Body of pancreas (tissue), 4 donors: ENCODE results near the gene OSTF1.

Experiments used
- POLR2A ChIP-seq, 3 donors: fragments of 450-650 bp; IDR thresholded peaks; one replicate each; pipeline ENCODE4 v1.6.1; 2016; ENCODE audit warnings: antibody characterized with exemption in 3 of 3, mild to moderate bottlenecking in 2 of 3
- TF ChIP-seq, protein P1 (sequence below), 7 experiments: fragments of 450-650 bp in 4 of 7; fragments of 200-600 bp in 3 of 7; sonication (generic) in 3 of 7; IDR thresholded peaks; one replicate each; pipeline ENCODE4 v1.5.1; 2016 to 2019; ENCODE audit warnings: antibody characterized with exemption in 7 of 7

DNA sequence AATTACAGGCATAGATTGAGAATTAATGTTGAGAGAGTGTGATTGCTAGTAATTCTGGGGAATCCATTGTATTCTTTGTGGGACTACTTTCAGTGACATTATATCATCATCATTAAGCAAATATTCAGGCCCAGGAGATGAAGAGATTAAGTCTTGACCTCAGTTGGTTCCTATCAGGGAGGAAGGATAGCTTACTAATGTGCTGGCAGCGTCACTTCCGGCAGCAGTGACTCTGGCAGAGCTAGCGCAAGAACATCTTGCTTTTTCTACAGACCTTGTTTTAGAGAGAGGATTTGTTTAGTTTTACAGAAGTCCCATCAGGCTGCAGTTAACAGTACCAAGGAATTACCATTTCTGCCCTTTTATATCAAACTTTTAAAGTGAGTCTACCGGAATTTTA is 20.3 kb downstream of the OSTF1 start:
- TF ChIP-seq, protein P1, sequence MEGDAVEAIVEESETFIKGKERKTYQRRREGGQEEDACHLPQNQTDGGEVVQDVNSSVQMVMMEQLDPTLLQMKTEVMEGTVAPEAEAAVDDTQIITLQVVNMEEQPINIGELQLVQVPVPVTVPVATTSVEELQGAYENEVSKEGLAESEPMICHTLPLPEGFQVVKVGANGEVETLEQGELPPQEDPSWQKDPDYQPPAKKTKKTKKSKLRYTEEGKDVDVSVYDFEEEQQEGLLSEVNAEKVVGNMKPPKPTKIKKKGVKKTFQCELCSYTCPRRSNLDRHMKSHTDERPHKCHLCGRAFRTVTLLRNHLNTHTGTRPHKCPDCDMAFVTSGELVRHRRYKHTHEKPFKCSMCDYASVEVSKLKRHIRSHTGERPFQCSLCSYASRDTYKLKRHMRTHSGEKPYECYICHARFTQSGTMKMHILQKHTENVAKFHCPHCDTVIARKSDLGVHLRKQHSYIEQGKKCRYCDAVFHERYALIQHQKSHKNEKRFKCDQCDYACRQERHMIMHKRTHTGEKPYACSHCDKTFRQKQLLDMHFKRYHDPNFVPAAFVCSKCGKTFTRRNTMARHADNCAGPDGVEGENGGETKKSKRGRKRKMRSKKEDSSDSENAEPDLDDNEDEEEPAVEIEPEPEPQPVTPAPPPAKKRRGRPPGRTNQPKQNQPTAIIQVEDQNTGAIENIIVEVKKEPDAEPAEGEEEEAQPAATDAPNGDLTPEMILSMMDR (IDR thresholded peaks at IDR 0.05), result no peak
- TF ChIP-seq POLR2A (IDR thresholded peaks at IDR 0.05), result no peak
